ENCODE results near the gene CCDC107.

DNA sequence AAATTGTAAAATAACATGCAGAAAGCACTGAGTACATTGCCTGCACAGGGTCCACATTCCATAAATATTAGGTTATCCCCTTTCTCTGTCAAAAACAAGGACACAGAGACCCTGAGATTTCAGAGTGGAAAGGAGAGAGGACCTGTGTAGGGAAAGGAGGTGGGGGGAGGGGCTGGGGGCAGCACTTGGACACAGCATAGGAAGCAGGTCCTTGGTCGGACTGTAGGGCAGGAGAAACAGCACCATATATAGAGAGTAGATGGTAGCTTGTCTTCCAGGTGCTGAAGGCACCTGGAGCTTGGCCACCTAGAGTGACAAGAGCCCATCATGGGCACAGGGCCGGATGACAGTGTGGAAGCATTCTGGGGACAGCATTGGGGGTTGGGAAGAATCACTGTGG is 29.2 kb downstream of the CCDC107 start:
- TF ChIP-seq POLR2AphosphoS2 (conservative IDR thresholded peaks at IDR 0.05; ENCODE audit: low read length) (no peak), POLR2A (IDR thresholded peaks at IDR 0.05; ENCODE audit: low read length) (no peak), CHD2 (IDR thresholded peaks at IDR 0.05; ENCODE audit: low read length, partially characterized antibody) (no peak), PHF8 (IDR thresholded peaks at IDR 0.05; ENCODE audit: borderline replicate concordance, low read depth) (no peak), JUNB (IDR thresholded peaks at IDR 0.05) (no peak), BHLHE40 (IDR thresholded peaks at IDR 0.05; ENCODE audit: low read depth, low read length) (no peak), HDAC2 (IDR thresholded peaks at IDR 0.05) (no peak), ESRRA (IDR thresholded peaks at IDR 0.05; ENCODE audit: borderline replicate concordance, low read length) (no peak), EP300 (IDR thresholded peaks at IDR 0.05) (no peak), CHD4 (IDR thresholded peaks at IDR 0.05; ENCODE audit: borderline replicate concordance) (no peak), NFE2L2 (conservative IDR thresholded peaks at IDR 0.05; ENCODE audit: low read length) (no peak), RAD21 (conservative IDR thresholded peaks at IDR 0.05 in 1 of 2, IDR thresholded peaks at IDR 0.05 in 1 of 2) (no peak), KDM1A (IDR thresholded peaks at IDR 0.05; ENCODE audit: low read depth) (no peak)
- TF ChIP-seq, protein P1, sequence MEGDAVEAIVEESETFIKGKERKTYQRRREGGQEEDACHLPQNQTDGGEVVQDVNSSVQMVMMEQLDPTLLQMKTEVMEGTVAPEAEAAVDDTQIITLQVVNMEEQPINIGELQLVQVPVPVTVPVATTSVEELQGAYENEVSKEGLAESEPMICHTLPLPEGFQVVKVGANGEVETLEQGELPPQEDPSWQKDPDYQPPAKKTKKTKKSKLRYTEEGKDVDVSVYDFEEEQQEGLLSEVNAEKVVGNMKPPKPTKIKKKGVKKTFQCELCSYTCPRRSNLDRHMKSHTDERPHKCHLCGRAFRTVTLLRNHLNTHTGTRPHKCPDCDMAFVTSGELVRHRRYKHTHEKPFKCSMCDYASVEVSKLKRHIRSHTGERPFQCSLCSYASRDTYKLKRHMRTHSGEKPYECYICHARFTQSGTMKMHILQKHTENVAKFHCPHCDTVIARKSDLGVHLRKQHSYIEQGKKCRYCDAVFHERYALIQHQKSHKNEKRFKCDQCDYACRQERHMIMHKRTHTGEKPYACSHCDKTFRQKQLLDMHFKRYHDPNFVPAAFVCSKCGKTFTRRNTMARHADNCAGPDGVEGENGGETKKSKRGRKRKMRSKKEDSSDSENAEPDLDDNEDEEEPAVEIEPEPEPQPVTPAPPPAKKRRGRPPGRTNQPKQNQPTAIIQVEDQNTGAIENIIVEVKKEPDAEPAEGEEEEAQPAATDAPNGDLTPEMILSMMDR (IDR thresholded peaks at IDR 0.05), result no peak

Measured in A549 (cell line).